K562 (cell line): ENCODE results near the gene NDUFV2. TPM values are rescaled to one million over a fixed set of nuclear protein-coding genes. Genes with fewer than 3 reads are reported as not detected.

Experiments
- ARID2 ChIP-seq: fragments of 450-650 bp; IDR thresholded peaks from 2 replicates; pipeline ENCODE4 v1.6.1; 2017; ENCODE audit warnings: antibody characterized with exemption, mild to moderate bottlenecking
- BRD4 ChIP-seq: fragments of 200-600 bp; sonication (generic); IDR thresholded peaks from 2 replicates; pipeline ENCODE4 v1.6.1; 2017; ENCODE audit warnings: inconsistent platforms
- CHD1 ChIP-seq: fragments of 200-600 bp; sonication (generic); IDR thresholded peaks from one replicate; pipeline ENCODE4 v1.6.1; 2012; ENCODE audit warnings: mild to moderate bottlenecking, moderate library complexity, low read length, inconsistent platforms
- E2F1 ChIP-seq: sonication (generic); formaldehyde crosslinking; IDR thresholded peaks from 2 replicates; pipeline ENCODE4 v1.8.1; 2023; ENCODE audit warnings: mild to moderate bottlenecking, missing genetic modification reagents, moderate library complexity
- E2F4 ChIP-seq: sonication (generic); formaldehyde crosslinking; IDR thresholded peaks from 2 replicates; pipeline ENCODE4 v1.8.0; 2022; ENCODE audit warnings: mild to moderate bottlenecking, low read depth, missing genetic modification reagents
- ESRRA ChIP-seq: fragments of 450-650 bp; IDR thresholded peaks from 2 replicates; pipeline ENCODE4 v1.6.1; 2014; ENCODE audit warnings: low read depth, mild to moderate bottlenecking, moderate library complexity, borderline replicate concordance
- KAT7 ChIP-seq: sonication (generic); formaldehyde crosslinking; IDR thresholded peaks from 2 replicates; pipeline ENCODE4 v1.8.0; 2022; ENCODE audit warnings: missing genetic modification reagents, mild to moderate bottlenecking, borderline replicate concordance
- MTA3 ChIP-seq: fragments of 450-650 bp; formaldehyde crosslinking; IDR thresholded peaks from 2 replicates; pipeline ENCODE4 v1.6.1; 2017; ENCODE audit warnings: mild to moderate bottlenecking, borderline replicate concordance
- NELFE ChIP-seq: IDR thresholded peaks from 2 replicates; pipeline ENCODE4 v1.6.1; 2011; ENCODE audit warnings: mild to moderate bottlenecking; ENCODE audit not compliant: insufficient read depth, insufficient read length
- NFIC ChIP-seq: fragments of 450-650 bp; IDR thresholded peaks from 2 replicates; pipeline ENCODE4 v1.6.1; 2017; ENCODE audit warnings: mild to moderate bottlenecking, inconsistent platforms
- PCBP1 ChIP-seq: fragments of 200-400 bp; formaldehyde crosslinking; IDR thresholded peaks from 2 replicates; pipeline ENCODE4 v1.6.1; 2018; ENCODE audit warnings: mild to moderate bottlenecking, low read depth, low read length; ENCODE audit not compliant: poor library complexity, severe bottlenecking
- POLR2A ChIP-seq: fragments of 450-650 bp; conservative IDR thresholded peaks from 2 replicates; pipeline ENCODE4 v1.6.1; 2016
- POLR2AphosphoS5 ChIP-seq: IDR thresholded peaks from 2 replicates; pipeline ENCODE4 v1.6.1; 2011; ENCODE audit warnings: mild to moderate bottlenecking, low read depth, low read length, moderate library complexity; ENCODE audit not compliant: control insufficient read depth, insufficient read depth
- POLR2H ChIP-seq: IDR thresholded peaks from 2 replicates; pipeline ENCODE4 v1.6.1; 2016; ENCODE audit warnings: missing genetic modification characterization, low read depth, mild to moderate bottlenecking, control low read depth, missing compliant biosample characterization, moderate library complexity
- PRPF4 ChIP-seq: fragments of 200-400 bp; formaldehyde crosslinking; IDR thresholded peaks from one replicate; pipeline ENCODE4 v1.6.1; 2017; ENCODE audit warnings: low read length, low read depth, mild to moderate bottlenecking; ENCODE audit not compliant: insufficient read depth, poor library complexity, severe bottlenecking
- RBFOX2 ChIP-seq: fragments of 200-400 bp; formaldehyde crosslinking; IDR thresholded peaks from 2 replicates; pipeline ENCODE4 v1.6.1; 2017; ENCODE audit warnings: low read depth, mild to moderate bottlenecking, low read length, moderate library complexity
- RBM22 ChIP-seq: fragments of 200-400 bp; formaldehyde crosslinking; IDR thresholded peaks from 2 replicates; pipeline ENCODE4 v1.6.1; 2018; ENCODE audit warnings: low read length, low read depth; ENCODE audit not compliant: poor library complexity, severe bottlenecking
- SIN3B ChIP-seq: fragments of 450-650 bp; IDR thresholded peaks from 2 replicates; pipeline ENCODE4 v1.6.1; 2017; ENCODE audit warnings: low read depth, mild to moderate bottlenecking, moderate library complexity
- TAF1 ChIP-seq: IDR thresholded peaks from 2 replicates; pipeline ENCODE4 v1.6.1; 2011; ENCODE audit warnings: mild to moderate bottlenecking, low read length, moderate library complexity; ENCODE audit not compliant: insufficient read depth, control insufficient read depth, severe bottlenecking; ENCODE audit errors: extremely low read depth
- TAL1 ChIP-seq: fragments of 450-650 bp; IDR thresholded peaks from 2 replicates; pipeline ENCODE4 v1.6.1; 2016; ENCODE audit warnings: mild to moderate bottlenecking
- TOE1 ChIP-seq, 2 experiments: fragments of 450-650 bp in 1 of 2; sonication (generic) in 1 of 2; formaldehyde crosslinking in 1 of 2; IDR thresholded peaks; 2 replicates each; pipeline versions ENCODE4 v1.7.1 to v1.8.0; 2016 to 2022; ENCODE audit warnings: borderline replicate concordance in 2 of 2, mild to moderate bottlenecking in 2 of 2, antibody characterized with exemption in 1 of 2, inconsistent platforms in 1 of 2, low read depth in 1 of 2, missing genetic modification reagents in 1 of 2, moderate library complexity in 1 of 2
- YY1 ChIP-seq, 3 experiments: IDR thresholded peaks; 2 replicates each; pipeline ENCODE4 v1.6.1; 2011; ENCODE audit warnings: low read length in 2 of 3, mild to moderate bottlenecking in 2 of 3, moderate library complexity in 2 of 3, borderline replicate concordance in 1 of 3, control low read depth in 1 of 3, low read depth in 1 of 3; ENCODE audit not compliant: insufficient read depth in 3 of 3, insufficient replicate concordance in 2 of 3, control insufficient read depth in 1 of 3, insufficient read length in 1 of 3; ENCODE audit errors: extremely low read depth in 1 of 3
- ZBED1 ChIP-seq: IDR thresholded peaks from 2 replicates; pipeline ENCODE4 v1.6.1; 2014
- ZNF232 ChIP-seq: sonication (generic); formaldehyde crosslinking; IDR thresholded peaks from 2 replicates; pipeline ENCODE4 v1.8.0; 2022; ENCODE audit warnings: mild to moderate bottlenecking, missing genetic modification reagents
- ZSCAN32 ChIP-seq: fragments of 450-650 bp; formaldehyde crosslinking; IDR thresholded peaks from 2 replicates; pipeline ENCODE4 v1.4.0; 2020; ENCODE audit warnings: mild to moderate bottlenecking, moderate library complexity
- polyA plus RNA-seq, 8 experiments: library from polyadenylated mRNA; depleted of rRNA in 4 of 8; stranded (reverse) in 5 of 8; unstranded in 3 of 8; fragments of >200 nt; fragmentation: Nextera tagmentation in 2 of 8; fragmentation: Illumina TruSeq in 1 of 8; extraction: Ambion mirVana in 2 of 8; extraction: Trizol in 1 of 8; gene quantifications; 2 replicates each; pipeline versions ENCODE4 v1.2.1 to v1.2.3, GENCODE V29; 2011 to 2014; ENCODE audit warnings: inconsistent platforms in 1 of 8, missing spikeins in 1 of 8
- total RNA-seq, 7 experiments: library from RNA; depleted of rRNA in 6 of 7; stranded (reverse); fragments of >200 nt in 6 of 7; fragmentation: Illumina TruSeq in 2 of 7; extraction: Trizol in 2 of 7; gene quantifications; 2 replicates each; pipeline versions ENCODE4 v1.2.1 to v1.2.3, GENCODE V29; 2011 to 2021; ENCODE audit warnings: low replicate concordance in 1 of 7

Gene NDUFV2
- total and polyA plus RNA-seq, 9 of the 15 experiments (the other 6 are each of a cell fraction or from before 2014, with no cell fraction given), result 213 to 550 (median 384) TPM

GRCh38 chr18:9102508-9103375 lies at the start of gene NDUFV2 (continued):
- TF ChIP-seq KAT7 (CRISPR knock-in tag) (0 out of 2 replicates have a peak, but pooled peaks have one; percentile 79), TOE1 (IDR thresholded peaks at IDR 0.05; ENCODE audit: borderline replicate concordance) (no peak), TOE1 (CRISPR knock-in tag; IDR thresholded peaks at IDR 0.05; ENCODE audit: borderline replicate concordance, low read depth) (0 out of 2 replicates have a peak, but pooled peaks have one; percentile 50), YY1 (IDR thresholded peaks at IDR 0.05; ENCODE audit: borderline replicate concordance in 1 of 3, control insufficient read depth in 1 of 3, extremely low read depth in 1 of 3, insufficient read depth in 3 of 3, insufficient read length in 1 of 3, insufficient replicate concordance in 2 of 3, low read depth in 1 of 3, low read length in 2 of 3) (peak; percentile 59 to 92 (median 90)), RBM22 (peak; percentile 47), PRPF4 (no peak), ARID2 (no peak), NFIC (no peak), ZBED1 (peak; percentile 2; the same call in 1 of the 2 replicates), SIN3B (peak; percentile 79), POLR2AphosphoS5 (peak; percentile 33; the same call in 1 of the 2 replicates), E2F4 (0 out of 2 replicates have a peak, but pooled peaks have one; percentile 37), BRD4 (peak; percentile 69; the same call in 1 of the 2 replicates), TAL1 (no peak), E2F1 (peak; percentile 72), POLR2A (peak; percentile 93), TAF1 (peak; percentile 88), PCBP1 (peak; percentile 36), ZNF232 (CRISPR knock-in tag) (no peak), NELFE (no peak), MTA3 (peak; percentile 58), ZSCAN32 (0 out of 2 replicates have a peak, but pooled peaks have one; percentile 42), ESRRA (peak; percentile 81), RBFOX2 (peak; percentile 96), POLR2H (tag) (peak; percentile 31; the same call in 1 of the 2 replicates), CHD1 (peak; percentile 30)
